GM23338 (cell line): Measurements from ENCODE around the gene HGFAC. TPM values are rescaled to one million over a fixed set of nuclear protein-coding genes. Genes with fewer than 3 reads are reported as not detected.

Experiments used
- ATAC-seq: fragments of 200-7000 bp; cut with Tn5 transposase; 3 replicates; pipeline ENCODE4 v1.9.1; 2020
- DNase-seq: peaks from one replicate; pipeline ENCODE4 v3.0.0-alpha.2; 2015; ENCODE audit warnings: low spot score
- H2AFZ ChIP-seq: fragments of 200-600 bp; sonication (generic); 2 replicates; pipeline ENCODE4 v1.8.0; 2016; ENCODE audit warnings: antibody characterized with exemption, mild to moderate bottlenecking, moderate library complexity
- H3F3A ChIP-seq: fragments of 200-600 bp; sonication (generic); replicated peaks from 2 replicates; pipeline ENCODE4 v1.8.0; 2017; ENCODE audit warnings: antibody characterized with exemption, mixed run types, low read depth
- H3K27ac ChIP-seq: fragments of 200-600 bp; sonication (generic); 2 replicates; pipeline ENCODE4 v1.6.1; 2016; ENCODE audit warnings: low read depth
- H3K27me3 ChIP-seq: fragments of 200-600 bp; sonication (generic); 2 replicates; pipeline ENCODE4 v1.8.0; 2016; ENCODE audit warnings: mild to moderate bottlenecking, mixed run types, moderate library complexity; ENCODE audit not compliant: insufficient read depth
- H3K36me3 ChIP-seq: fragments of 200-600 bp; sonication (generic); 2 replicates; pipeline ENCODE4 v1.8.0; 2016; ENCODE audit warnings: mild to moderate bottlenecking; ENCODE audit not compliant: insufficient read depth
- H3K4me1 ChIP-seq: fragments of 200-600 bp; sonication (generic); 2 replicates; pipeline ENCODE4 v1.8.0; 2016; ENCODE audit warnings: mild to moderate bottlenecking, moderate library complexity; ENCODE audit not compliant: insufficient read depth
- H3K4me2 ChIP-seq: fragments of 200-600 bp; sonication (generic); 2 replicates; pipeline ENCODE4 v1.7.1; 2017; ENCODE audit warnings: mixed run types
- H3K4me3 ChIP-seq: fragments of 200-600 bp; sonication (generic); 2 replicates; pipeline ENCODE4 v1.6.1; 2016; ENCODE audit warnings: mixed run types
- H3K79me2 ChIP-seq: fragments of 200-600 bp; sonication (generic); replicated peaks from 2 replicates; pipeline ENCODE4 v1.8.0; 2017; ENCODE audit warnings: mild to moderate bottlenecking; ENCODE audit not compliant: insufficient read depth
- H3K9me2 ChIP-seq: fragments of 200-600 bp; sonication (generic); 2 replicates; pipeline ENCODE4 v1.8.0; 2017; ENCODE audit not compliant: insufficient read depth
- H4K20me1 ChIP-seq: fragments of 200-600 bp; sonication (generic); replicated peaks from 2 replicates; pipeline ENCODE4 v1.8.0; 2017; ENCODE audit warnings: mild to moderate bottlenecking; ENCODE audit not compliant: insufficient read depth
- H3K27ac Mint-ChIP-seq: 2 replicates; pipeline ENCODE4 v1.8.0; 2020; ENCODE audit warnings: inconsistent platforms, mild to moderate bottlenecking, moderate library complexity, mixed read lengths
- H3K27me3 Mint-ChIP-seq: 3 replicates; pipeline ENCODE4 v1.8.0; 2022; ENCODE audit warnings: low read depth, mild to moderate bottlenecking, moderate library complexity, mixed read lengths, inconsistent platforms; ENCODE audit not compliant: insufficient read depth, poor library complexity
- H3K36me3 Mint-ChIP-seq: 3 replicates; pipeline ENCODE4 v1.8.0; 2021; ENCODE audit warnings: low read depth, mild to moderate bottlenecking, inconsistent platforms, moderate library complexity, mixed read lengths
- H3K4me1 Mint-ChIP-seq: 3 replicates; pipeline ENCODE4 v1.8.0; 2020; ENCODE audit warnings: mild to moderate bottlenecking, inconsistent platforms, mixed read lengths
- H3K4me3 Mint-ChIP-seq: 3 replicates; pipeline ENCODE4 v1.8.0; 2021; ENCODE audit warnings: moderate library complexity, mild to moderate bottlenecking, inconsistent platforms, mixed read lengths
- H3K9me3 Mint-ChIP-seq: 3 replicates; pipeline ENCODE4 v1.8.0; 2020; ENCODE audit warnings: moderate library complexity, mild to moderate bottlenecking, inconsistent platforms, mixed read lengths
- CREB1 ChIP-seq: fragments of 250-450 bp; sonication (Bioruptor Pico); IDR thresholded peaks from 2 replicates; pipeline ENCODE4 v1.5.0; 2020; ENCODE audit warnings: low read depth, mild to moderate bottlenecking, moderate library complexity
- EZH2phosphoT487 ChIP-seq: fragments of 200-600 bp; sonication (generic); IDR thresholded peaks from one replicate; pipeline ENCODE4 v1.8.1; 2018; ENCODE audit warnings: antibody characterized with exemption; ENCODE audit not compliant: unreplicated experiment
- POLR2AphosphoS5 ChIP-seq: IDR thresholded peaks from 2 replicates; pipeline ENCODE4 v1.6.1; 2016; ENCODE audit warnings: antibody characterized with exemption, low read depth
- ZNF114 ChIP-seq: fragments of 250-450 bp; sonication (Bioruptor Pico); IDR thresholded peaks from 2 replicates; pipeline ENCODE4 v1.5.0; 2020; ENCODE audit warnings: mild to moderate bottlenecking, moderate library complexity
- polyA plus RNA-seq: library from polyadenylated mRNA; unstranded; fragments of >200 nt; fragmentation: Nextera tagmentation; extraction: Ambion mirVana; gene quantifications from 2 replicates; pipeline ENCODE4 v1.2.1, GENCODE V29; 2016
- total RNA-seq: library from RNA; depleted of rRNA; stranded (reverse); fragments of >200 nt; shearing (Covaris generic); gene quantifications from 2 replicates; pipeline ENCODE4 v1.2.3, GENCODE V29; 2014
- TF ChIP-seq, protein P1 (sequence below): fragments of 250-450 bp; sonication (Bioruptor Pico); IDR thresholded peaks from 2 replicates; pipeline ENCODE4 v1.5.0; 2020; ENCODE audit warnings: mild to moderate bottlenecking, moderate library complexity
- TF ChIP-seq, protein P2 (sequence below), 2 experiments: fragments of 200-600 bp in 1 of 2; sonication (generic) in 1 of 2; conservative IDR thresholded peaks; 2 replicates each; pipeline versions ENCODE4 v1.5.1 to v1.6.1; 2016 to 2017; ENCODE audit warnings: antibody characterized with exemption in 2 of 2, low read depth in 2 of 2, mild to moderate bottlenecking in 2 of 2, moderate library complexity in 1 of 2
- TF ChIP-seq, protein P3 (sequence below): IDR thresholded peaks from 2 replicates; pipeline ENCODE4 v1.6.1; 2016; ENCODE audit warnings: antibody characterized with exemption
- TF ChIP-seq, protein P4 (sequence below): IDR thresholded peaks from one replicate; pipeline ENCODE4 v1.6.1; 2018; ENCODE audit warnings: antibody characterized with exemption; ENCODE audit not compliant: unreplicated experiment

The HGFAC gene
- total and polyA plus RNA-seq, 2 experiments from 2014 or later: 0.94 TPM; not detected in 1

DNA sequence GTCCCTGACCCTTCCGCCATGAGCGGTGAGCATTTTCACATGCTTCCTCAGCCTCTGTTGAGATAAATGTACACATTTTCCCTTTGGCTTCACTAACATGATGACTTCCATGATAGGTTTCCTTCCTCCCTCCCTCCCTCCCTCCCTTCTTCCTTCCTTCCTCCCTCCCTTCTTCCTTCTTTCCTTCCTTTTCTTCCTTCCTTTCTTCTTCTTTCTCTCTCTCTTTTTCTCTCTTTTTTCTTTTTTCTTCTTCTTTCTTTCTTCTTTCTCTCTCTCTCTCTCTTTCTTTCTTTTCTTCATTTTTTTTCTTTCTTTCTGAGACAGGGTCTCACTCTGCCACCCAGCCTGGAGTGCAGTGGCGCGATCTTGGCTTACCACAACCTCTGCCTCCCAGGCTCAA is 8.9 kb downstream of the HGFAC start:
- Histone ChIP-seq H3K4me2 (no peak overlapping the region), H3K79me2 (no peaks in the 10 kb centered on the region), H3K4me1 (no peaks in the 10 kb centered on the region), H3K4me3 (no peak overlapping the region), H2AFZ (no peak overlapping the region), H3K36me3 (no peaks in the 10 kb centered on the region), H4K20me1 (no peaks in the 10 kb centered on the region), H3K27ac (no peak overlapping the region), H3K27me3 (peaks cover 25% of the 10 kb centered on the region), H3F3A (no peaks in the 10 kb centered on the region), H3K9me2 (no peaks in the 10 kb centered on the region)
- no peak for ATAC-seq
- H3K4me3 Mint-ChIP-seq: no peak overlapping the region; the same call in 2 of the 3 replicates
- TF ChIP-seq, protein P1, sequence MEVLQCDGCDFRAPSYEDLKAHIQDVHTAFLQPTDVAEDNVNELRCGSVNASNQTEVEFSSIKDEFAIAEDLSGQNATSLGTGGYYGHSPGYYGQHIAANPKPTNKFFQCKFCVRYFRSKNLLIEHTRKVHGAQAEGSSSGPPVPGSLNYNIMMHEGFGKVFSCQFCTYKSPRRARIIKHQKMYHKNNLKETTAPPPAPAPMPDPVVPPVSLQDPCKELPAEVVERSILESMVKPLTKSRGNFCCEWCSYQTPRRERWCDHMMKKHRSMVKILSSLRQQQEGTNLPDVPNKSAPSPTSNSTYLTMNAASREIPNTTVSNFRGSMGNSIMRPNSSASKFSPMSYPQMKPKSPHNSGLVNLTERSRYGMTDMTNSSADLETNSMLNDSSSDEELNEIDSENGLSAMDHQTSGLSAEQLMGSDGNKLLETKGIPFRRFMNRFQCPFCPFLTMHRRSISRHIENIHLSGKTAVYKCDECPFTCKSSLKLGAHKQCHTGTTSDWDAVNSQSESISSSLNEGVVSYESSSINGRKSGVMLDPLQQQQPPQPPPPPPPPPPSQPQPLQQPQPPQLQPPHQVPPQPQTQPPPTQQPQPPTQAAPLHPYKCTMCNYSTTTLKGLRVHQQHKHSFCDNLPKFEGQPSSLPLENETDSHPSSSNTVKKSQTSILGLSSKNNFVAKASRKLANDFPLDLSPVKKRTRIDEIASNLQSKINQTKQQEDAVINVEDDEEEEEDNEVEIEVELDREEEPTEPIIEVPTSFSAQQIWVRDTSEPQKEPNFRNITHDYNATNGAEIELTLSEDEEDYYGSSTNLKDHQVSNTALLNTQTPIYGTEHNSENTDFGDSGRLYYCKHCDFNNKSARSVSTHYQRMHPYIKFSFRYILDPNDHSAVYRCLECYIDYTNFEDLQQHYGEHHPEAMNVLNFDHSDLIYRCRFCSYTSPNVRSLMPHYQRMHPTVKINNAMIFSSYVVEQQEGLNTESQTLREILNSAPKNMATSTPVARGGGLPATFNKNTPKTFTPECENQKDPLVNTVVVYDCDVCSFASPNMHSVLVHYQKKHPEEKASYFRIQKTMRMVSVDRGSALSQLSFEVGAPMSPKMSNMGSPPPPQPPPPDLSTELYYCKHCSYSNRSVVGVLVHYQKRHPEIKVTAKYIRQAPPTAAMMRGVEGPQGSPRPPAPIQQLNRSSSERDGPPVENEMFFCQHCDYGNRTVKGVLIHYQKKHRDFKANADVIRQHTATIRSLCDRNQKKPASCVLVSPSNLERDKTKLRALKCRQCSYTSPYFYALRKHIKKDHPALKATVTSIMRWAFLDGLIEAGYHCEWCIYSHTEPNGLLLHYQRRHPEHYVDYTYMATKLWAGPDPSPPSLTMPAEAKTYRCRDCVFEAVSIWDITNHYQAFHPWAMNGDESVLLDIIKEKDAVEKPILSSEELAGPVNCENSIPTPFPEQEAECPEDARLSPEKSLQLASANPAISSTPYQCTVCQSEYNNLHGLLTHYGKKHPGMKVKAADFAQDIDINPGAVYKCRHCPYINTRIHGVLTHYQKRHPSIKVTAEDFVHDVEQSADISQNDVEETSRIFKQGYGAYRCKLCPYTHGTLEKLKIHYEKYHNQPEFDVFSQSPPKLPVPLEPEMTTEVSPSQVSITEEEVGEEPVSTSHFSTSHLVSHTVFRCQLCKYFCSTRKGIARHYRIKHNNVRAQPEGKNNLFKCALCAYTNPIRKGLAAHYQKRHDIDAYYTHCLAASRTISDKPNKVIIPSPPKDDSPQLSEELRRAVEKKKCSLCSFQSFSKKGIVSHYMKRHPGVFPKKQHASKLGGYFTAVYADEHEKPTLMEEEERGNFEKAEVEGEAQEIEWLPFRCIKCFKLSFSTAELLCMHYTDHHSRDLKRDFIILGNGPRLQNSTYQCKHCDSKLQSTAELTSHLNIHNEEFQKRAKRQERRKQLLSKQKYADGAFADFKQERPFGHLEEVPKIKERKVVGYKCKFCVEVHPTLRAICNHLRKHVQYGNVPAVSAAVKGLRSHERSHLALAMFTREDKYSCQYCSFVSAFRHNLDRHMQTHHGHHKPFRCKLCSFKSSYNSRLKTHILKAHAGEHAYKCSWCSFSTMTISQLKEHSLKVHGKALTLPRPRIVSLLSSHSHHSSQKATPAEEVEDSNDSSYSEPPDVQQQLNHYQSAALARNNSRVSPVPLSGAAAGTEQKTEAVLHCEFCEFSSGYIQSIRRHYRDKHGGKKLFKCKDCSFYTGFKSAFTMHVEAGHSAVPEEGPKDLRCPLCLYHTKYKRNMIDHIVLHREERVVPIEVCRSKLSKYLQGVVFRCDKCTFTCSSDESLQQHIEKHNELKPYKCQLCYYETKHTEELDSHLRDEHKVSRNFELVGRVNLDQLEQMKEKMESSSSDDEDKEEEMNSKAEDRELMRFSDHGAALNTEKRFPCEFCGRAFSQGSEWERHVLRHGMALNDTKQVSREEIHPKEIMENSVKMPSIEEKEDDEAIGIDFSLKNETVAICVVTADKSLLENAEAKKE (CRISPR knock-in tag): no peak
- TF ChIP-seq POLR2AphosphoS5: no peak
- TF ChIP-seq CREB1 (CRISPR knock-in tag): no peak
- no peak for TF ChIP-seq ZNF114
- TF ChIP-seq EZH2phosphoT487: no peak
- TF ChIP-seq, protein P2, sequence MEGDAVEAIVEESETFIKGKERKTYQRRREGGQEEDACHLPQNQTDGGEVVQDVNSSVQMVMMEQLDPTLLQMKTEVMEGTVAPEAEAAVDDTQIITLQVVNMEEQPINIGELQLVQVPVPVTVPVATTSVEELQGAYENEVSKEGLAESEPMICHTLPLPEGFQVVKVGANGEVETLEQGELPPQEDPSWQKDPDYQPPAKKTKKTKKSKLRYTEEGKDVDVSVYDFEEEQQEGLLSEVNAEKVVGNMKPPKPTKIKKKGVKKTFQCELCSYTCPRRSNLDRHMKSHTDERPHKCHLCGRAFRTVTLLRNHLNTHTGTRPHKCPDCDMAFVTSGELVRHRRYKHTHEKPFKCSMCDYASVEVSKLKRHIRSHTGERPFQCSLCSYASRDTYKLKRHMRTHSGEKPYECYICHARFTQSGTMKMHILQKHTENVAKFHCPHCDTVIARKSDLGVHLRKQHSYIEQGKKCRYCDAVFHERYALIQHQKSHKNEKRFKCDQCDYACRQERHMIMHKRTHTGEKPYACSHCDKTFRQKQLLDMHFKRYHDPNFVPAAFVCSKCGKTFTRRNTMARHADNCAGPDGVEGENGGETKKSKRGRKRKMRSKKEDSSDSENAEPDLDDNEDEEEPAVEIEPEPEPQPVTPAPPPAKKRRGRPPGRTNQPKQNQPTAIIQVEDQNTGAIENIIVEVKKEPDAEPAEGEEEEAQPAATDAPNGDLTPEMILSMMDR (conservative IDR thresholded peaks at IDR 0.05; ENCODE audit: low read depth in 2 of 2): no peak
- TF ChIP-seq, protein P3, sequence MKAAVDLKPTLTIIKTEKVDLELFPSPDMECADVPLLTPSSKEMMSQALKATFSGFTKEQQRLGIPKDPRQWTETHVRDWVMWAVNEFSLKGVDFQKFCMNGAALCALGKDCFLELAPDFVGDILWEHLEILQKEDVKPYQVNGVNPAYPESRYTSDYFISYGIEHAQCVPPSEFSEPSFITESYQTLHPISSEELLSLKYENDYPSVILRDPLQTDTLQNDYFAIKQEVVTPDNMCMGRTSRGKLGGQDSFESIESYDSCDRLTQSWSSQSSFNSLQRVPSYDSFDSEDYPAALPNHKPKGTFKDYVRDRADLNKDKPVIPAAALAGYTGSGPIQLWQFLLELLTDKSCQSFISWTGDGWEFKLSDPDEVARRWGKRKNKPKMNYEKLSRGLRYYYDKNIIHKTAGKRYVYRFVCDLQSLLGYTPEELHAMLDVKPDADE: no peak
- TF ChIP-seq, protein P4, sequence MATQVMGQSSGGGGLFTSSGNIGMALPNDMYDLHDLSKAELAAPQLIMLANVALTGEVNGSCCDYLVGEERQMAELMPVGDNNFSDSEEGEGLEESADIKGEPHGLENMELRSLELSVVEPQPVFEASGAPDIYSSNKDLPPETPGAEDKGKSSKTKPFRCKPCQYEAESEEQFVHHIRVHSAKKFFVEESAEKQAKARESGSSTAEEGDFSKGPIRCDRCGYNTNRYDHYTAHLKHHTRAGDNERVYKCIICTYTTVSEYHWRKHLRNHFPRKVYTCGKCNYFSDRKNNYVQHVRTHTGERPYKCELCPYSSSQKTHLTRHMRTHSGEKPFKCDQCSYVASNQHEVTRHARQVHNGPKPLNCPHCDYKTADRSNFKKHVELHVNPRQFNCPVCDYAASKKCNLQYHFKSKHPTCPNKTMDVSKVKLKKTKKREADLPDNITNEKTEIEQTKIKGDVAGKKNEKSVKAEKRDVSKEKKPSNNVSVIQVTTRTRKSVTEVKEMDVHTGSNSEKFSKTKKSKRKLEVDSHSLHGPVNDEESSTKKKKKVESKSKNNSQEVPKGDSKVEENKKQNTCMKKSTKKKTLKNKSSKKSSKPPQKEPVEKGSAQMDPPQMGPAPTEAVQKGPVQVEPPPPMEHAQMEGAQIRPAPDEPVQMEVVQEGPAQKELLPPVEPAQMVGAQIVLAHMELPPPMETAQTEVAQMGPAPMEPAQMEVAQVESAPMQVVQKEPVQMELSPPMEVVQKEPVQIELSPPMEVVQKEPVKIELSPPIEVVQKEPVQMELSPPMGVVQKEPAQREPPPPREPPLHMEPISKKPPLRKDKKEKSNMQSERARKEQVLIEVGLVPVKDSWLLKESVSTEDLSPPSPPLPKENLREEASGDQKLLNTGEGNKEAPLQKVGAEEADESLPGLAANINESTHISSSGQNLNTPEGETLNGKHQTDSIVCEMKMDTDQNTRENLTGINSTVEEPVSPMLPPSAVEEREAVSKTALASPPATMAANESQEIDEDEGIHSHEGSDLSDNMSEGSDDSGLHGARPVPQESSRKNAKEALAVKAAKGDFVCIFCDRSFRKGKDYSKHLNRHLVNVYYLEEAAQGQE: no peak
- peaks cover 7% of the 10 kb centered on the region; the same call in 1 of the 3 replicates for H3K36me3 Mint-ChIP-seq
- no peaks in the 10 kb centered on the region for H3K4me1 Mint-ChIP-seq
- no peak overlapping the region for H3K27ac Mint-ChIP-seq
- peaks cover 9% of the 10 kb centered on the region for H3K27me3 Mint-ChIP-seq
- H3K9me3 Mint-ChIP-seq: peaks cover 22% of the 10 kb centered on the region
- no peak for DNase-seq
